ENCODE results near the gene MBLAC2. TPM values are rescaled to one million over a fixed set of nuclear protein-coding genes. Genes with fewer than 3 reads are reported as not detected.

MBLAC2 gene
- polyA plus RNA-seq, 3 donors = 0.96 to 1.5 (median 1.2) TPM

DNA sequence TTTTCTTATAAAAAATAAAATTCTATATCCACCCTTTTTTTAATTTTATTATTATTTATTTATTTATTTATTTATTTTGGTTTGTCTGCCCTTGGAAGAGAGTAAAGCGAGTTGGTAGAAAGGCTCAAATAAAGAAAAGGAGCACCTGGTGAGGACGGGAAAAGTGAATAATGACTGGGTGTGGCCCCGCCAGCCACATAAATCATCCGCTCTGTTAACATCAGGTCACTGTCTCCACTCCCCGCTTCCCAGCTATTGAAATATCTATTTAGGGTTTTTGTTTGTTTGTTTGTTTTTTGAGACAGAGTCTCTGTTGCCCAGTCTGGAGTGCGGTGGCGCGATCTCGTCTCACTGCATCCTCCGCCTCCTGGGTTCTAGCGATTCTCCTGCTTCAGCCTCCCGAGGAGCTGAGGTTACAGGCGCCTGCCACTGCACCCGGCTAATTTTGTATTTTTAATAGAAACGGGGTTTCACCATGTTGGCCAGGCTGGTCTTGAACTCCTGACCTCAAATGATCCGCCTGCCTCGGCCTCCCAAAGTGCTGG is 937 bp upstream of the MBLAC2 start:
- TF ChIP-seq, protein P1, sequence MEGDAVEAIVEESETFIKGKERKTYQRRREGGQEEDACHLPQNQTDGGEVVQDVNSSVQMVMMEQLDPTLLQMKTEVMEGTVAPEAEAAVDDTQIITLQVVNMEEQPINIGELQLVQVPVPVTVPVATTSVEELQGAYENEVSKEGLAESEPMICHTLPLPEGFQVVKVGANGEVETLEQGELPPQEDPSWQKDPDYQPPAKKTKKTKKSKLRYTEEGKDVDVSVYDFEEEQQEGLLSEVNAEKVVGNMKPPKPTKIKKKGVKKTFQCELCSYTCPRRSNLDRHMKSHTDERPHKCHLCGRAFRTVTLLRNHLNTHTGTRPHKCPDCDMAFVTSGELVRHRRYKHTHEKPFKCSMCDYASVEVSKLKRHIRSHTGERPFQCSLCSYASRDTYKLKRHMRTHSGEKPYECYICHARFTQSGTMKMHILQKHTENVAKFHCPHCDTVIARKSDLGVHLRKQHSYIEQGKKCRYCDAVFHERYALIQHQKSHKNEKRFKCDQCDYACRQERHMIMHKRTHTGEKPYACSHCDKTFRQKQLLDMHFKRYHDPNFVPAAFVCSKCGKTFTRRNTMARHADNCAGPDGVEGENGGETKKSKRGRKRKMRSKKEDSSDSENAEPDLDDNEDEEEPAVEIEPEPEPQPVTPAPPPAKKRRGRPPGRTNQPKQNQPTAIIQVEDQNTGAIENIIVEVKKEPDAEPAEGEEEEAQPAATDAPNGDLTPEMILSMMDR (IDR thresholded peaks at IDR 0.05) = no peak
- Histone ChIP-seq H2AFZ (ENCODE audit: insufficient read depth, low read depth, low read length, poor library complexity, severe bottlenecking) (peak overlapping the region; percentile 98), H3K4me1 (ENCODE audit: control insufficient read depth in 1 of 2, insufficient read depth in 2 of 2, low read length in 2 of 2) (peaks cover 19 to 22% of the 10 kb centered on the region in 2 donors), H3K27ac (ENCODE audit: low read depth in 1 of 2, low read length in 2 of 2) (no peak overlapping the region), H3K4me3 (replicated peaks in 1 of 3; ENCODE audit: low read depth in 2 of 3, low read length in 3 of 3) (no peak overlapping the region), H3K36me3 (replicated peaks in 1 of 2; ENCODE audit: control insufficient read depth in 1 of 2, insufficient read depth in 2 of 2, low read length in 2 of 2) (no peaks in the 10 kb centered on the region), H3K9ac (ENCODE audit: insufficient read depth, low read length, poor library complexity, severe bottlenecking) (no peak overlapping the region), H3K79me2 (ENCODE audit: insufficient read depth, low read length) (peaks cover 6% of the 10 kb centered on the region), H4K20me1 (ENCODE audit: insufficient read depth, low read length) (no peaks in the 10 kb centered on the region), H3K27me3 (ENCODE audit: control insufficient read depth in 2 of 2, insufficient read depth in 2 of 2, low read length in 2 of 2) (no peaks in the 10 kb centered on the region), H3K4me2 (replicated peaks; ENCODE audit: extremely low read depth, low read length, poor library complexity, severe bottlenecking) (no peak overlapping the region), H3K9me3 (replicated peaks in 1 of 2; ENCODE audit: control insufficient read depth in 1 of 2, insufficient read depth in 1 of 2, low read length in 2 of 2) (no peaks in the 10 kb centered on the region)
- intact Hi-C loops (cut with micrococcal nuclease) = loop anchor here in 1 of 2 donors (5.0 to 10.0 kb wide), 2 partner anchors 51 to 52 kb away; partner anchors contain the start of gene LYSMD3
- no peaks in the 10 kb centered on the region for H3K36me3 Mint-ChIP-seq
- WGBS (ENCODE audit: insufficient coverage) = no CpG with 5 or more reads among the region's 17 CpGs
- H3K27ac Mint-ChIP-seq = no peak overlapping the region
- H3K27me3 Mint-ChIP-seq (ENCODE audit: low read depth in 3 of 3) = peaks cover 3 to 7% (median 7%) of the 10 kb centered on the region in 3 donors
- peaks cover 22% of the 10 kb centered on the region for H3K4me1 Mint-ChIP-seq
- DNase-seq = no peak
- peaks cover 0 to 2% (median 2%) of the 10 kb centered on the region in 7 donors for H3K9me3 Mint-ChIP-seq
- H3K4me3 Mint-ChIP-seq = no peak overlapping the region

DNA sequence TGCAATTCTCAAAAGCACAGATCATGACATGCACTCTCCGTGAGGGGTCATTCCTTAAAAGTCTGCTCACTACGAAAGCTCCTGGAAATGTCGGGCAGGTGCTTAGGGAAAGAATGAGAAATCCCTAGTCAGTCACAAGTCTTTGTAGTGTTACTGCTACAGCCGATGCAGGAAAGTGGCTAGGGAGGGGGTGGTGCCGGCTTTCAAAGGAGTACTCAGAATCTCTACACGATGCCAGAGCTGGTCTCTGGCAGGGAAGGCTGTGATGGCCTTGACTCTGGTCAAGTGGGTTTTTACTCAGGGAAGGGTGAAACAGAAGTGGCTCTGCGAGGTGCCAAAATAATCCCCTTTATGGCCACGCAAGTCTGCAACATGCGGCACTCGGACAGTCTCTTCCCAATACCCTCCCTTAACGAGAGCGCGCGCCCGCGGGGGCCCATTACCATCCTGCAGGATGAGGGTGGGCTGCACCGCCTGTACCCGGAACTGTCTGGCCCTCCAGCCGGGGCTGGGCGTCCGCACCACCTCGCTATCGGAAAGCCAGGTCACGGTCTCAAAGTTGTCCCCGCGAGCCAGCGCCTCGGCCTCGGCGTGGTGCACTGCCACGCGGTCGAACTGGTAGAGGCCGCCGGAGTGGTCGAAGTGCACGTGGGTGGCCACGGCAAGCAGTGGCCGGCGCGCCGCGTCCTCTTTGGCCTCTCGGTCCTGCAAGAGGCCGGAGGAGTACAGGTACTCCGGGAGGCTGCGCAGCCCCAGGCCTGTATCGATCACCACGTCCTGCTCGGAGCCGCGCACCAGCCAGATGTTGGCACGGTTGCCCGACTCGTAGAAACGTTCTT is 956 bp downstream of the MBLAC2 start:
- Histone ChIP-seq H2AFZ (ENCODE audit: insufficient read depth, low read depth, low read length, poor library complexity, severe bottlenecking) (peak overlapping the region; percentile 98), H3K9me3 (replicated peaks in 1 of 2; ENCODE audit: control insufficient read depth in 1 of 2, insufficient read depth in 1 of 2, low read length in 2 of 2) (no peaks in the 10 kb centered on the region), H4K20me1 (ENCODE audit: insufficient read depth, low read length) (no peaks in the 10 kb centered on the region), H3K36me3 (replicated peaks in 1 of 2; ENCODE audit: control insufficient read depth in 1 of 2, insufficient read depth in 2 of 2, low read length in 2 of 2) (no peaks in the 10 kb centered on the region), H3K4me1 (ENCODE audit: control insufficient read depth in 1 of 2, insufficient read depth in 2 of 2, low read length in 2 of 2) (peaks cover 19 to 22% of the 10 kb centered on the region in 2 donors), H3K4me3 (replicated peaks in 1 of 3; ENCODE audit: low read depth in 2 of 3, low read length in 3 of 3) (peak overlapping the region; percentile 74 to 90 (median 79)), H3K27ac (ENCODE audit: low read depth in 1 of 2, low read length in 2 of 2) (peak overlapping the region; percentile 58 to 74), H3K27me3 (ENCODE audit: control insufficient read depth in 2 of 2, insufficient read depth in 2 of 2, low read length in 2 of 2) (no peaks in the 10 kb centered on the region), H3K9ac (ENCODE audit: insufficient read depth, low read length, poor library complexity, severe bottlenecking) (peak overlapping the region; percentile 59), H3K4me2 (replicated peaks; ENCODE audit: extremely low read depth, low read length, poor library complexity, severe bottlenecking) (peak overlapping the region; percentile 97), H3K79me2 (ENCODE audit: insufficient read depth, low read length) (peaks cover 6% of the 10 kb centered on the region)
- H3K27me3 Mint-ChIP-seq (ENCODE audit: low read depth in 3 of 3) = peaks cover 2 to 7% (median 4%) of the 10 kb centered on the region in 3 donors
- WGBS (ENCODE audit: insufficient coverage) = under 1% methylated on average over 55 of the region's 56 CpGs
- TF ChIP-seq, protein P1 (IDR thresholded peaks at IDR 0.05) = no peak
- peak overlapping the region; percentile 95 to 97 for H3K4me3 Mint-ChIP-seq
- peaks cover 2 to 17% (median 4%) of the 10 kb centered on the region in 7 donors for H3K9me3 Mint-ChIP-seq
- intact Hi-C loops (cut with micrococcal nuclease) = loop anchor here (2.0 to 10.0 kb wide), 3 partner anchors 49 to 61 kb away; partner anchors contain the start of gene LYSMD3 (in 1 of the 2)
- H3K27ac Mint-ChIP-seq = peak overlapping the region; percentile 80 to 92 (median 88)
- H3K36me3 Mint-ChIP-seq = peaks cover 2 to 8% of the 10 kb centered on the region in 2 donors
- DNase-seq = peak in 2 of 3 donors; percentile 1 to 32
- H3K4me1 Mint-ChIP-seq = peaks cover 22% of the 10 kb centered on the region

Data from CD14-positive monocyte (primary cell).